H1 (cell line): Measurements from ENCODE around the gene SLC48A1. TPM values are rescaled to one million over a fixed set of nuclear protein-coding genes. Genes with fewer than 3 reads are reported as not detected.

Source experiments
- CTCF ChIP-seq, 3 experiments: IDR thresholded peaks; 1 replicate in 2 of 3; 2 replicates in 1 of 3; pipeline versions ENCODE4 v1.5.1 to v1.6.1; 2011; ENCODE audit warnings: low read length in 3 of 3, mild to moderate bottlenecking in 3 of 3, inconsistent platforms in 2 of 3, low read depth in 1 of 3, moderate library complexity in 1 of 3; ENCODE audit not compliant: insufficient read depth in 1 of 3; ENCODE audit errors: control extremely low read depth in 1 of 3
- polyA plus RNA-seq, 7 experiments: library from polyadenylated mRNA; depleted of rRNA in 3 of 7; stranded (reverse) in 5 of 7; unstranded in 2 of 7; fragments of >200 nt in 5 of 7; fragments of 200-250 nt in 2 of 7; gene quantifications; 1 replicate in 5 of 7; 2 replicates in 1 of 7; 4 replicates in 1 of 7; pipeline versions ENCODE4 v1.2.1 to v1.2.3, GENCODE V29; 2011 to 2013; ENCODE audit warnings: missing spikeins in 2 of 7, mixed read lengths in 2 of 7
- total RNA-seq: library from RNA; stranded (reverse); fragmentation: NEBNext Ultra II Directional; extraction: Animal tissue kit (Norgen Biotek cat#: 25700); gene quantifications from 2 replicates; pipeline ENCODE4 v1.2.1, GENCODE V29; 2021

SLC48A1 gene
- total and polyA plus RNA-seq, 2 of the 8 experiments (the other 6 are each of a cell fraction or from before 2014, with no cell fraction given), result 9.5 to 14.1 TPM

GRCh38 chr12:47808050-47808449, 35.0 kb downstream of the SLC48A1 start (continued):
- TF ChIP-seq CTCF (IDR thresholded peaks at IDR 0.05; ENCODE audit: control extremely low read depth in 1 of 3, insufficient read depth in 1 of 3, low read depth in 1 of 3, low read length in 3 of 3), result no peak
